HG02870 (cell line): Measurements from ENCODE around the gene C1QTNF1.

Experiments
- ATAC-seq: cut with Tn5 transposase; IDR thresholded peaks from one replicate; pipeline ENCODE4 v1.9.1; 2021; ENCODE audit warnings: mild to moderate bottlenecking, moderate library complexity; ENCODE audit not compliant: unreplicated experiment

Gene C1QTNF1

DNA sequence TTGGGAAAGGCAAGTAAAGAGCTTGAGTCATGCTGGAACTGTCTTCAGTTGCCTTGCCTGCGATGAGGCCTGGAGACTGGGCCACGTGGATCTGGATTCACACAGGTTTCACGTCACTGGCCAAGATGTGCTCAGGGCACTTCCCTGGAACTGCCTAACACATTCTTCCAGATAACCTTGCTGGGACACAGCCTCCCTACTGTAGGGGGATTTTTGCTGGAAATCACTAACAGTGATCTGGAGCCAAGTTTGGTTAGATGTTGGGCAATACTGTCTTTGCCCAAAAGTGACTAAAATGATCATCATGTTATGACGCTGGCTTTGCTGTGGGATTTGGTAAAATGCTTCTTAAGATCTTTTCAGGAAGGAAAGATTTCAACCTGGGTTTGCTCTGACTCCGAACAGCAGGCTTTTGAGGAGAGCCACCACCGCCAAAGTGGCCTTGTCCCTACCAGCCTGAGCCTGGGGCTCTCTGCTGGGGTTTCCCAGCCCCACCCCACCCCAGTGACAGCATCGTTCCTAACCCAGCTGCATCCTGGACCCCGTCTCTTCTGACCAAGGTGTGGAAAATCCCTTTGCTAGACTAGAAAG lies 14.7 kb downstream of the C1QTNF1 start:
- no peak for ATAC-seq

DNA sequence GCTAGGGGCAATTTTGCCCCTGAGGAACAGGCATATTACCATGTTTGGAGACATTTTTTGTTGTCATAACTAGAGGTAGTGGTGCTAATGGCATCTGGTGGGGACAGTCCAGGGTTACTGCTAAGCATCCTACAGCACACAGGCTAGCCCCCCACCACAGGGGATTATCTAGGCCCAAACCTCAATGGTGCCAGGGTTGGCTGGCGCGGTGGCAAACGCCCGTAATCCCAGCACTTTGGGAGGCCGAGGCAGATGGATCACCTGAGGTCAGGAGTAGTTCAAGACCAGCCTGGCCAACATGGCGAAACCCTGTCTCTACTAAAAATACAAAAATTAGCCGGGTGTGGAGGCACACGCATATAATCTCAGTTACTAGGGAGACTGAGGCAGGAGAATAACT lies 15.2 kb downstream of the C1QTNF1 start:
- no peak for ATAC-seq

DNA sequence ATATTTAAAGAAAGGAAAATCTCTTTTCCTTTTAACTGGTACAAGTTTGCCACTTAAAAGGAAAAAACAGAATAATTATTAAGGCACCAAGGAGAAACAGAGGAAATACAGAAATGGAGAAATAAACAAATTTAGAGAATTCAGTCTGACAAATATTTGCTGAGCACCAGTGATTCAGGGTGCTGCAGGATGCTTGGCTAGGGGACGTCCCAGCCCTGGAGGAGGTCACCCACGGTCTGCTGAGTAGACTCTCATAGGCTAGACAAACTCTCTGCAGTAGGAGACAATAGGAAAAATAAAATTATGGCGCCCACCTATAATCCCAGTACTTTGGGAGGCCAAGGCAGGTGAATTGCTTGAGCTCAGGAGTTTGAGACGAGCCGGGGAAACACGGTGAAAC lies 15.9 kb downstream of the C1QTNF1 start:
- ATAC-seq, result no peak

DNA sequence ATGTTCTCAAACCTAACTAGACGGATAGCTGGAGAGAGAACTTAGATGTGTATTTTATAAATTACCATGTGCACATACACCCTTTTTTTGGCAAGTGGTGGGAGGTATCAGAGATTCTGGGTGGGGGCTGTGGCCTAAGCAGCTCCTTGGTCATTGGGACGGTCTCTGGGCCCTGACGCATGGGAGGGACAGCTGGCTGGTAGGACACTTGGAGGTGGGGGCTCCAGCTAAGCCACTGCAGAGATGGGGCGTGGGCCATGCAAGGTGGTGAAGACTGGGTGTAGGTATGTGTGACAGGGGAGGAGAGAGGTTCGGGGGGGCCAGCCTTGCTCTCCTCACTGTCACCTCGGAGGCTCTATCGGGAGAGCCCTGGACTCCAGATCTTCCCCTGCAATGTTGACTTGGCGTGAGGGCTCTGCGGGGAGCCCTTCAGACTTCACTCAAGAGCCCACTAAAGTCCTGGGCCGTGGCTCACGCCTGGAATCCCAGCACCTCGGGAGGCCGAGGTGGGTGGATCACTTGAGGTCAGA lies 17.1 kb downstream of the C1QTNF1 start:
- ATAC-seq, result no peak

DNA sequence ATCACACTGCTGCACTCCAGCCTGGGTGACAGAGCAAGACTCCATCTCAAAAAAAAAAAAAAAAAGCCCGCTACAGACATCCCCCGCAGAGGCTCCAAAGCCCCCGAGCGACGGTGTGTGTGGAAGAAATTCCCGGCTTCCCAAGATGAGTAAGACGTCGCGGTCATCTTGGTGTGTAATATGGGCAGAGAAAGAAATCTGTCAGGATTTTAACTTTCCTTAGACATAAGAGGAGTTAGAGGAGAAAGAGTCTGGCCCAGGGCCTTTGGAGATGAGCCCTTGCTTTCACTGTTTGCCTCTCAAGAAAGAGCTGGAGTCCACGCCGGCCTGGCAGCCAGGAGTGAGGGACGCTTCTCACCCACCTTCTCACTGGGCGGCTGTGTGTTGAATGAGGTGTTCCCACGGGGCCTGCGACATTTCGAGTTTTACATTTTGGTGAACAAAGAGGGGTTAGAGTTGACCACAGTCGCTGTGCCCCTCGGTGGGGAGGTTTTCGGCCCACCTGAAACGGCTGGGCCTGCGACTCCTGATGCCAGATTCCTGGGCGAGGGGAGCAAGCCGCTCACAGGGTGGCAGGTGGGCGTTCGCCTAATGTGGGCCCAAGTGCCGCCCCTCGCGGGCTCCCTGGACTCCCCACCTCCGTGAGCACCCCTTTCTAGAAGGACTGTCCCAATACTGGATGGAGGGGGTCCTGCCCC lies 17.9 kb downstream of the C1QTNF1 start:
- no peak for ATAC-seq

DNA sequence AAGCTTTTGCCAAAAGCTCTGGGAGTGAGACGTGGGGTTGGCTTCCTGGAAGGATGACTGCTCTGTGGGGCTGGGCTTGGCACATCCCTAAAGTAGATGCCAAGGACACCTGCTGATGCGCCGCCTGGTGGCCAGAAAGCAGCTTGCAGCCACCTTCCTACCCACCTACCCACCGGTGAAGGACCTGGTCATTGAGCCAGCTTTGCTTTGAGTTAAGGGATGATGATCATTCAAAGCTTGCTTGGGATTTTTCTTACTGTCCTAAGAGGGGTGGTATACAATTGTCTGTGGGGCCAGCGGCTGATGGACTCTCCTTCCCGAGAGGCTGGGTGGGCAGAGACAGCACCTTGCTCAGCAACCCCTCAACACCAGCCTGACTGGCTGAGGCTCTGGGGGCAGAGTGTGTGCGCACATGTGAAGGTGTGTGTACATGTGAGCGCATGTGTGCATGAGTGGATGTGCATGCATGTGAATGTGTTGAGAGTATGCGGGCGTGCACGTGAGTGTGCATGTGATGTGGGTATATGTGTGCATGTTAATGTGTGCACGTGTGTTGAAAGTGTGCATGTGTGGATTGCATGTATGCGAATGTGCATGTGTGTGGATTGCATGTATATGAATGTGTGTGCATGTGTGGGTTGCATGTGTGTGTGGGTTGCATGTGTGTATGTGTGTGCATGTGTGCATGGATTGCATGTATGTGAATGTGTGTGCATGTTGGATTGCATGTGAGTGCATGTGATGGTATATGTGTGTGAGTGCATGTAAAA lies 18.6 kb downstream of the C1QTNF1 start:
- ATAC-seq, result no peak

DNA sequence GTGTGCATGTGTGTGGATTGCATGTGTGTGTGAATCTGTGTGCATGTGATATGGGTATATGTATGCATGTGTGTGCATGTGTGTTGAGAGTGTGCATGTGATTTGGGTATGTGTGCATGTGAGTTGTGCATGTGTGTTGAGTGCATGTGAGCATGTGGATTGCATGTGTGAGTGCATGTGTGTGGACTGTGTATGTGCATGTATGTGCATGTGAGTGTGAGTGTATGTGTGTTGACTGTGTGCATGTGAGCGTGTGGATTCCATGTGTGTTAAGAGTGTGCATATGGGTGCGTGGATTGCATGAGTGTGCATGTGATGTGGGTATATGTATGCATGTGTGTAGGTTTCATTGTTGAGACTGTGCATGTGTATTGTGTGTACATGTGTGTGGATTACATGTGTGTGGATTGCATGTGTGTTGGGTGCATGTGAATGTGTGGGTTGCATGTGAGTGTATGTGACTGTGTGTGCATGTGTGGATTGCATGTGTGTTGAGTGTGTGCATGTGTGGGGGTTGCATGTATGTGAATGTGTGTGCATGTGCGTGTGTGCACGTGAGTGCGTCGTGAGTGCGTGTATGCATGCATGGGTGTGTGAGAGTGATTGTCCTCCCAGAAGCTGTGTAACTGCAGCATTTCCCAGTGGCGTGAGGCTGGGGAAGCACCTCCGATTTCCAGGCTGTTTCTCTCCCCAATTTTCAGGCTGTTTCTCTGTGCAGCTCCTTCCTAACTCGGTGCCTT lies 19.4 kb downstream of the C1QTNF1 start:
- ATAC-seq, result no peak

DNA sequence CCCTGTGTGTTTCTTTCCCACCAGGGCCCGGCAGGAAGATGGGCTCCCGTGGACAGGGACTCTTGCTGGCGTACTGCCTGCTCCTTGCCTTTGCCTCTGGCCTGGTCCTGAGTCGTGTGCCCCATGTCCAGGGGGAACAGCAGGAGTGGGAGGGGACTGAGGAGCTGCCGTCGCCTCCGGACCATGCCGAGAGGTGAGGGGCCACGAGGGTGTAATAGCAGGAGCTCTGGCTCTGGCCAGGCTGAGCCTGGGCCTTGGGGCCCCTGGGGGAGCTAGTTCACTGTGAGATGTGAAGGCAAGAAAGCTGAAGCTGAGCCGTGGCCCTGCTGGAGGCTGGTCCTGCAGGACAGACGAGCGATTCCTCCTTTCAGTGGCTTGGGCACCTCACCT lies 20.0 kb downstream of the C1QTNF1 start:
- ATAC-seq, result no peak

DNA sequence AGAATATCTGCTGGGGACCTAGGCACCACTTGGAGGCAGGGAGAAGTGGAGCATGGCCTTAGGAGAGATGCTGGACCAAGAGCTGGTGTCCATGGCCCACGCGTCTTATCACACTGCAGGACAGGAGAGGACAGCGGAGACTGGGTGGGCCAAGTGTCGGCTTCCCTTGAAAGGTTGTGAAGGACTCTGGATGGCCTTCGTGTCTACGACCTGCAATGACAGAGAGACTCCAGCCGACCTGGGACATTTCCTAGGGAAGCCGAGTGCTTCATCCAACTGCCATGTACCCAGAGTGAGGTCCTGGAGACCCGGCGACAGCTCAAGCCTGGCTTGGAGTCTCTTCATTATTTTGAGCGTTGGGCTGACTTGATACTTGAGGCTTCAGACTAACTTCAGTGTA lies 20.5 kb downstream of the C1QTNF1 start:
- ATAC-seq, result no peak

DNA sequence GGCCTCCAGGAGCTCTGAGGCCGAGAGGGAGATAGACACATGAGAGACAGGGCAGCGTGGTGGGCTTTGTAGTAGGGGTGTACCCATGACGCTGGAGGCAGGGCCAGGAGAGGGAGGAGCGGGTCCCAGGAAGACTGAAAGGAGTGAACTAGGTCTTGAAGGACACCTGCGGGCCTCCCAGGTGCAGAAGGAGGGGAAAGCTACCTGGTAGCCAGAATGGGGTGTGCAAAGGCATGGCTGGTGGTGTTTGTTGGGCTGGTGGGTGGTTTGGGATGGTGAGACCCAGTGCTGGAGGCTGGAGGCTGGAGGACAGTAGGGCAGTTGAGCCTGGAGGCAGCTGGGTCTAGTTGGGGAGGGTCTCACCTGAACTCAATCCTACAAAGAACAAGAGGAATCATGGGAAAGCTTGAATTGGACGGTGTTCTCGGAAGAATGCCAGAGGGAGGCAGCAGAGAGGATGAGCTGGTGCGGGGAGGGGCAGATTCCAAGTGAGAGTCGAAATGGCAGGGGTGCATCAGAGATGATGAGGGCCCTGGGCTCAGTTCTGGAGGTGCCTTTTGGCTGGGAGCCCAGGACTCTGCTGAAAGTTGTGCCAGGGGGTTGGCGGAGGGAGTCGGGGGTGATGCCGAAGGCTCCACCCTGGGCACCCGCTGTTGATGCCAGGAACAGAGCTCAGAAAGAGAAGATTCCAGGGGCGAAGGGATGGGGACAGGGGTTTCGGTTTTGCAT lies 21.2 kb downstream of the C1QTNF1 start:
- no peak for ATAC-seq

DNA sequence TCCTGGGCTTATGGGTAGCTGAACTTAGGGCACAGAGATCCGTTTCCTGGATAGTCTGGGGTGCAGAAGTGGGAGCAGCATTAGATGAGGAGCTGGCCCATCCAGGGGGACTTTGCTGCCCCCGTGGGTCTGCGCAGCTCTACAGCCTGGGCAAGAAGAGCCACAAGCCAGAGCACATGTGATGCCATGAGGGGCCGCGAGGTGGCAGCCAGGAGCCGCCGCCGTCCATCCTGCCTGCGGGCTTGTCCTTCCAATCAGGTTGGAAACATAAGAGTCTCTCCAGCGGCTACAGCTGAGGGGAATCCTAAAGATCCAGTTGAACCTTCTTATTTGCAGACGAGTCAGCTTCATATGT lies 21.9 kb downstream of the C1QTNF1 start:
- ATAC-seq, result no peak

DNA sequence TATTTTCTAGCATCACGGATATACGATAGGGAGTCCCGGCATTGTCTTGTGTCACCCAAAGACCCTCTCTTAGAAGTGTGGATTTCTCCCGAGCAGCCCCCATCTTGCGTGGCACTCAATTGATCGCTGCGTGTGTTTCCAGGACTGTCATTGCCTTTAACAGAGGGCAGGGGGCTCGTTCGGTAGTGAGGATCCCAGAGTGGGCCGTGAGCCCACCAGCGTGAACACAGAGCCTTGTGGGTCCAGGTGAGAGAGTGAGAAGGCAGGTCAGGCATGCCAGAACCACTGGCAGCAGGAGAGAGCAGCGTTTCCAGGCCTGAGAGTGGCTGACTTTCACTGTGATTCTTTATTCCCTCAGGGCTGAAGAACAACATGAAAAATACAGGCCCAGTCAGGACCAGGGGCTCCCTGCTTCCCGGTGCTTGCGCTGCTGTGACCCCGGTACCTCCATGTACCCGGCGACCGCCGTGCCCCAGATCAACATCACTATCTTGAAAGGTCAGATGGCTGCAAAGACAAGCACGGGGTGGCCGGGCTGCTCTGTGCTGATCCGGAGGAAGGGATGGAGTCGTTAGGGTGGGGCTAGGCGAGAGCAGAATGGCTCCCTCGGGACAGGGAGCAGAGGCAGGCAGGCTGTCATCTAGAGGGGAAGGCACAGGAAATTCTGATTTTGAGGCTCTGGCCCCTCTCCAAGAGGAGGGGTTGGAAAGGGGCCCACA lies 22.4 kb downstream of the C1QTNF1 start:
- no peak for ATAC-seq

DNA sequence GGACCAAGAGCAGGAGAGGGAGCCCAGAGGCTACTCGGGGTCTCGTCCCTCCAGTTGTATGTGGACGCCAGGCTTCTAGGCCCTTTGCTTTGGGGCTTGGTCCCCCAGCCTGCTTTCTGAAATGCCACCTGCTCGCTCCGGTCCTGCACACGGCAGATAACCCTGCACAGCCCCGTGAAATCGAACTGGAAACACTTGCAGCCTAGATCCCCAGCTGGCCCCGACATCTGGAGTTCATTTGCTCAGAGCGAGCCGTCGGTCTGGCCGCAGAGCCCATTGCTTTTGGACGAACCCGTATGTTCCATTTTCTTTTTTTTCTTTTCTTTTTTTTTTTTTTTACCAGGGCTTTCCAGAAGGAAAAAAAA lies 22.9 kb downstream of the C1QTNF1 start:
- no peak for ATAC-seq

DNA sequence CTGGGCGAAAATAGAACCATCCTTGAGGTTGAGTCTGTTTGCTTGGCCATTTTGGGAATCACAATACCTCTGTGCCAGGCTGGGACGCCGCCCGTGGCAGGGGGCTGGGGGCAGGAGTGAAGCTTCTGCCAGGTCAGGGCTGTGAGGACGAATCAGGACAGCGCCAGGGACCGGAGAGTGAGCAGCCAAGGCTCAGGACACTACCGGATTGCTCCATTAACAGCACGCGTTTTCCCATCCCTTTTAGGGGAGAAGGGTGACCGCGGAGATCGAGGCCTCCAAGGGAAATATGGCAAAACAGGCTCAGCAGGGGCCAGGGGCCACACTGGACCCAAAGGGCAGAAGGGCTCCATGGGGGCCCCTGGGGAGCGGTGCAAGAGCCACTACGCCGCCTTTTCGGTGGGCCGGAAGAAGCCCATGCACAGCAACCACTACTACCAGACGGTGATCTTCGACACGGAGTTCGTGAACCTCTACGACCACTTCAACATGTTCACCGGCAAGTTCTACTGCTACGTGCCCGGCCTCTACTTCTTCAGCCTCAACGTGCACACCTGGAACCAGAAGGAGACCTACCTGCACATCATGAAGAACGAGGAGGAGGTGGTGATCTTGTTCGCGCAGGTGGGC lies 23.4 kb downstream of the C1QTNF1 start:
- ATAC-seq, result no peak

DNA sequence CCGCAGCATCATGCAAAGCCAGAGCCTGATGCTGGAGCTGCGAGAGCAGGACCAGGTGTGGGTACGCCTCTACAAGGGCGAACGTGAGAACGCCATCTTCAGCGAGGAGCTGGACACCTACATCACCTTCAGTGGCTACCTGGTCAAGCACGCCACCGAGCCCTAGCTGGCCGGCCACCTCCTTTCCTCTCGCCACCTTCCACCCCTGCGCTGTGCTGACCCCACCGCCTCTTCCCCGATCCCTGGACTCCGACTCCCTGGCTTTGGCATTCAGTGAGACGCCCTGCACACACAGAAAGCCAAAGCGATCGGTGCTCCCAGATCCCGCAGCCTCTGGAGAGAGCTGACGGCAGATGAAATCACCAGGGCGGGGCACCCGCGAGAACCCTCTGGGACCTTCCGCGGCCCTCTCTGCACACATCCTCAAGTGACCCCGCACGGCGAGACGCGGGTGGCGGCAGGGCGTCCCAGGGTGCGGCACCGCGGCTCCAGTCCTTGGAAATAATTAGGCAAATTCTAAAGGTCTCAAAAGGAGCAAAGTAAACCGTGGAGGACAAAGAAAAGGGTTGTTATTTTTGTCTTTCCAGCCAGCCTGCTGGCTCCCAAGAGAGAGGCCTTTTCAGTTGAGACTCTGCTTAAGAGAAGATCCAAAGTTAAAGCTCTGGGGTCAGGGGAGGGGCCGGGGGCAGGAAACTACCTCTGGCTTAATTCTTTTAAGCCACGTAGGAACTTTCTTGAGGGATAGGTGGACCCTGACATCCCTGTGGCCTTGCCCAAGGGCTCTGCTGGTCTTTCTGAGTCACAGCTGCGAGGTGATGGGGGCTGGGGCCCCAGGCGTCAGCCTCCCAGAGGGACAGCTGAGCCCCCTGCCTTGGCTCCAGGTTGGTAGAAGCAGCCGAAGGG lies 24.2 kb downstream of the C1QTNF1 start:
- no peak for ATAC-seq

DNA sequence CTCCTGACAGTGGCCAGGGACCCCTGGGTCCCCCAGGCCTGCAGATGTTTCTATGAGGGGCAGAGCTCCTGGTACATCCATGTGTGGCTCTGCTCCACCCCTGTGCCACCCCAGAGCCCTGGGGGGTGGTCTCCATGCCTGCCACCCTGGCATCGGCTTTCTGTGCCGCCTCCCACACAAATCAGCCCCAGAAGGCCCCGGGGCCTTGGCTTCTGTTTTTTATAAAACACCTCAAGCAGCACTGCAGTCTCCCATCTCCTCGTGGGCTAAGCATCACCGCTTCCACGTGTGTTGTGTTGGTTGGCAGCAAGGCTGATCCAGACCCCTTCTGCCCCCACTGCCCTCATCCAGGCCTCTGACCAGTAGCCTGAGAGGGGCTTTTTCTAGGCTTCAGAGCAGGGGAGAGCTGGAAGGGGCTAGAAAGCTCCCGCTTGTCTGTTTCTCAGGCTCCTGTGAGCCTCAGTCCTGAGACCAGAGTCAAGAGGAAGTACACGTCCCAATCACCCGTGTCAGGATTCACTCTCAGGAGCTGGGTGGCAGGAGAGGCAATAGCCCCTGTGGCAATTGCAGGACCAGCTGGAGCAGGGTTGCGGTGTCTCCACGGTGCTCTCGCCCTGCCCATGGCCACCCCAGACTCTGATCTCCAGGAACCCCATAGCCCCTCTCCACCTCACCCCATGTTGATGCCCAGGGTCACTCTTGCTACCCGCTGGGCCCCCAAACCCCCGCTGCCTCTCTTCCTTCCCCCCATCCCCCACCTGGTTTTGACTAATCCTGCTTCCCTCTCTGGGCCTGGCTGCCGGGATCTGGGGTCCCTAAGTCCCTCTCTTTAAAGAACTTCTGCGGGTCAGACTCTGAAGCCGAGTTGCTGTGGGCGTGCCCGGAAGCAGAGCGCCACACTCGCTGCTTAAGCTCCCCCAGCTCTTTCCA lies 25.1 kb downstream of the C1QTNF1 start:
- no peak for ATAC-seq

DNA sequence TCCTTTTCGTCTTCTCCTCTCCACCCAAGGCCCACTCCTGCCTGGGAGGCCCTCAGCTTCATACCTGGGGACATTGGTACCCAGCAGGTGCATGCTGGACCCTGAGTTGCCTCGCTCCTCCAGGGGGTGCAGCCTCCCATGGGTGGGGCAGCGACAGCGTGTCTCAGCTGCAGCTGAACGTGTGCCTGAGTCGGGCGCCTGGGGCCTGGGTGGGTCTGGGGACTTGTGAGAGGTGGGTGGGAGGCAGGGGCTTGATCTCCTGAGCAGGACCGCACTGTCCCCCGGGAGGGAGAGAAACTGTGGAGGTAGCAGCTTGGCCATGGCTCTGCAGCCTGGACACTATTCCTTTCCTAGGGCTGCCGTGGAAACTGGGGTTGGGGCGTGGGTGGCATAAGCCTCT lies 25.9 kb downstream of the C1QTNF1 start:
- ATAC-seq, result no peak

DNA sequence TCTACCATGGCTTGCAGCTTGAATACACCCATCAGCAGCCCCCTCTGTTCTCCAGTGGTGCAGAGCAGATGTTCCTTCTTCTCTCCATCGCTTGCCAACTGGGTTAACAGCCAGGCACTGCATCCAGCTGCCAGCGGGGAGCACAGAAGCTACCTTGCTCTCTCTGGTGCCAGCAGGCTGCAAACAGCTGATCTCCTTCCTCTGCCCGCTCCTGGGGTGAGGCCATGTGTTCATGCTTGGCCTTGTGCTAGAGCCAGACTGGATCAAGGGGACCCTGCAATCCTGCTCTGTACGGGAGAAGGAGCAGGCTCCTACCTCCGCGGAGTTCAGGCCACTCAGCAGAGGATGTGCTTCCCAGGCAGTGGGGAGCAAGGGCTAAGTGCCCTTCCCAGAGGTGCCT lies 26.6 kb downstream of the C1QTNF1 start:
- ATAC-seq, result no peak
